SJSA1 (cell line): ENCODE measurements around the gene RASAL2. TPM values are rescaled to one million over a fixed set of nuclear protein-coding genes. Genes with fewer than 3 reads are reported as not detected.

Experiments
- DNase-seq, 2 experiments: peaks; one replicate each; pipeline ENCODE4 v3.0.0-alpha.2; 2015 to 2020; ENCODE audit warnings: low spot score in 2 of 2, low read depth in 1 of 2
- H3K27ac ChIP-seq: fragments of 250-450 bp; sonication (Bioruptor Pico); 2 replicates; pipeline ENCODE4 v1.5.1; 2020; ENCODE audit warnings: mild to moderate bottlenecking, moderate library complexity
- H3K27me3 ChIP-seq: fragments of 250-450 bp; sonication (Bioruptor Pico); replicated peaks from 2 replicates; pipeline ENCODE4 v1.5.1; 2020; ENCODE audit warnings: mild to moderate bottlenecking, moderate library complexity
- H3K36me3 ChIP-seq: fragments of 250-450 bp; sonication (Bioruptor Pico); 2 replicates; pipeline ENCODE4 v1.5.1; 2020; ENCODE audit warnings: mild to moderate bottlenecking
- H3K4me1 ChIP-seq: fragments of 250-450 bp; sonication (Bioruptor Pico); replicated peaks from 2 replicates; pipeline ENCODE4 v1.6.1; 2021; ENCODE audit warnings: mild to moderate bottlenecking
- H3K4me3 ChIP-seq: fragments of 250-450 bp; sonication (Bioruptor Pico); 2 replicates; pipeline ENCODE4 v1.5.1; 2020; ENCODE audit warnings: mild to moderate bottlenecking
- H3K9me3 ChIP-seq: fragments of 250-450 bp; sonication (Bioruptor Pico); replicated peaks from 2 replicates; pipeline ENCODE4 v1.5.1; 2020; ENCODE audit warnings: mild to moderate bottlenecking
- total RNA-seq: library from RNA; depleted of rRNA; stranded (reverse); fragments of >200 nt; shearing (Covaris generic); gene quantifications from 2 replicates; pipeline ENCODE4 v1.2.3, GENCODE V29; 2014

RASAL2 gene
- total RNA-seq, 1 experiment from 2014 or later = 25.4 TPM

- no peak overlapping the region for H3K27ac ChIP-seq
Measured at GRCh38 chr1:178484698-178485225, 390.9 kb downstream of the RASAL2 start.

DNA sequence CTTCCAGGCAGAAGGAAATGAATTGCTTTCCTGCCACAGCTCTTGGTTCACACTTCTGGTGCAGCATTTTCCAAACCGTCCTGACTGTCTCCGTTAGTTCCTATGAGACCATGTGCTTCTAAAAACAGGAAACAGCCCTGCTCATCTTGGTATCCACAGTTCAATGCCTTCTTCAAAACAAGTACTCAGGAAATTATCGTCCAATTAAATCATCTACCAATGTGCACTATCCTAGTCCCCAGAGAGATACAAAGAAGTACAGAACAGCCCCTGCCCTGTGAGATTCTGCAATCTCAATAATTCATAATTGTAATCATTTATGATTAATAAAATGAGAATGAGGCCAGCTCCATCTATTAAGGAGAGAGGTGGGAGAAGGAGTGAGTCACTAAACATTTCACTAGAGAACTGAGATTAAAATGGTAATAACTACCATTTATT, 391.7 kb downstream of the RASAL2 start:
- no peak for DNase-seq

More at GRCh38 chr1:178484698-178485225, 390.9 kb downstream of the RASAL2 start:
- Histone ChIP-seq H3K9me3 (no peaks in the 10 kb centered on the region), H3K4me3 (no peak overlapping the region), H3K36me3 (peaks cover 3% of the 10 kb centered on the region; the same call in 1 of the 2 replicates), H3K27me3 (no peaks in the 10 kb centered on the region), H3K4me1 (no peaks in the 10 kb centered on the region)
- DNase-seq = no peak

DNA sequence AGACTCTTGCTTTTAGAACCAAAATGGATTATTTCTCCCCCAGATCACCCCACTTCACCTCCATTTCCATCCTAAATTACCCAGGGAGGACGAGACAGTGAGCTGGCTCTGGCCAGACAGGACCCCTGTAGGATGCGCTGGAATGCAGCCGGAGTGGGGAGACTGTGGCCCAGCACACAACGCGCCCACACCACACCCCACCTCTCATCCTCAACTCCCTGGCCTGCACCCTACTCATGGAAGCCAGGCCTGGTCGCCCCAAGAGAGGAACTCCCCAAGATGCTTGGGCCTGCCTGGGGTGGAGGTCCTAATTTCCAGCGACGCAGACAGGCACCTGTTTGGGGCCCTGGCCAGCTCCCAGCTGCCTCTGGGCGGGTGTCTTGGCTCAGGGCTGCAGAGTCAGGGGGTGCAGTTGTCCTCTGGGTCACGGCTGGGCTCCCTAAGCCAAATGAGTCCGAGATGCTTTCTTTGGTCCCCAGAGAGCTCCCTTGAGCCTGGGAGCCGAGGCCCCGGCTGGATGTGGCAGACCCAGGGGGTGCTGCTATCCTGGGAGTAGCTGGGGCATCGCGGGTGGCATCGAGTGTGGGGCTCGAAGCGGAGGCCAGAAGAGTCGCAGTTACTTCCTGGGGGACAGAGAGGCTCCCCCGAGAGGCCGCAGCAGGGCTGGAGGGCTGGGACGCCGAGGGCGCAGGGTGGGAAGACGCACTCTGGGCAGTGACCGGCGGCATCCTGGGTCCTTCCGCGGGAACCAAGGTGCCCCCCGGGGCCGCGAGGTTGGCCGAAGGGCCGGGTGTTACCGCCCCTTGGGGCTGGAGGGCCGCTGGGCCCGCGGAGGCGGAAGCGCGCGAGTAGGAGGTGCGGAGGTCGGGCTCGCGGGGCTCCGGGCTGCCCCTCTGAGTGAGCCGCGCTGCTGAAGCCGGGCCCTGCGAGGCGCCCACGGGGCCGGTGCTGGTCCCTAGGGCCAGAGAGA, 392.5 kb downstream of the RASAL2 start:
- Histone ChIP-seq H3K4me3 (no peak overlapping the region), H3K4me1 (no peaks in the 10 kb centered on the region), H3K9me3 (no peaks in the 10 kb centered on the region), H3K27me3 (no peaks in the 10 kb centered on the region), H3K36me3 (no peaks in the 10 kb centered on the region), H3K27ac (no peak overlapping the region)
- no peak for DNase-seq

More for the DNA sequence above, 391.7 kb downstream of the RASAL2 start:
- Histone ChIP-seq H3K36me3 (no peaks in the 10 kb centered on the region), H3K4me1 (no peaks in the 10 kb centered on the region), H3K27me3 (no peaks in the 10 kb centered on the region), H3K27ac (no peak overlapping the region), H3K9me3 (no peaks in the 10 kb centered on the region), H3K4me3 (no peak overlapping the region)

DNA sequence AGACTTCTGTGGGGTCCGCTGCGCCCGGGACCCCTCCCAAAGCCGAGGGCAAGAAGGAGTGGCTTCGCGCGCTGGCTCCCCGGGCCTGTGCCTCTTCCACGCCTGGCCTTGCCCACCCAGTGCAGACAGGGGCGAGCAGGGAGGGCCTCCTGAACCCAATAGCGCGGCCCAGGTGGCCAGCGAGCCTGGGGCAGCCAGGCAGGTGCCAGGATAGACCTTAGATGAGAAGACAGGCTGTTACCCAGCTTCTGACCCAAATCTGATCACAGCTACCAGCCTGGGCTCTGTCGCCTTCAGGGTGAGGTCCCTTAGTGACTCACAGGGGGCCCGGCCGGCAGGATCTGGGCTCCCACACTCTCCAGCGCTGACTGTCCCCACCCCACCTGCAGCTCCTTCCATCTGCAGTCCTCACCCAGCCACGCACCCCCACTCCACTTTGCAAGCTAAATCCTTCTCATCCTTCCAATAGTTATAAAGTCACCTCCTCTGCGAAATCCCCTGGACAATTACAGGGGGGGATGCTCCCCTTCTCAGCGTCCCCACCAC, 393.2 kb downstream of the RASAL2 start:
- DNase-seq = no peak
- no peaks in the 10 kb centered on the region for H3K36me3 ChIP-seq
- H3K4me1 ChIP-seq = no peaks in the 10 kb centered on the region
- no peaks in the 10 kb centered on the region for H3K9me3 ChIP-seq
- H3K27me3 ChIP-seq = no peaks in the 10 kb centered on the region
- H3K27ac ChIP-seq = no peak overlapping the region
- H3K4me3 ChIP-seq = no peak overlapping the region

DNA sequence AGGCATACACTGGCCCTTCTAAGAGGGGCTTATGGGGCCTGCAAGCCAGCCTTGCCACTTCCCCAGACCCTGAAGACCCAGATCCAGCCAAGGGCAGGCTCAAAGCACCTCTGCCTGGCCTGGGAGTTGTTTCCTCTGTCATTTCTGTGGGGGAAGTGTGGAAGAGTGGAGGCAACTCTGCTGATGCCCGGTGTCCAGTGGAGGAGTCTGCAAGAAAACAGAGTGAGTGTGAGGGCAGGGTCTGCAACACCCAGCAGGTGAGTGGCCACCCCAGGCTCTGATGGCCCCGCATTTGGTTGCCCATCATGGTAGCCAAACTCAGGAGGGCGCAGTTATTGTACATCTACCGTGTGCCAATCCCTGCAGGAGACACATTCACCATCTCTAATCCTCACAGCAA, 394.5 kb downstream of the RASAL2 start:
- no peak for DNase-seq
- Histone ChIP-seq H3K4me1 (no peaks in the 10 kb centered on the region), H3K4me3 (no peak overlapping the region), H3K36me3 (no peaks in the 10 kb centered on the region), H3K27ac (no peak overlapping the region), H3K9me3 (no peaks in the 10 kb centered on the region), H3K27me3 (no peaks in the 10 kb centered on the region)

- Histone ChIP-seq H3K27ac (no peak overlapping the region), H3K4me3 (no peak overlapping the region), H3K9me3 (no peaks in the 10 kb centered on the region), H3K36me3 (no peaks in the 10 kb centered on the region), H3K27me3 (no peaks in the 10 kb centered on the region), H3K4me1 (no peaks in the 10 kb centered on the region)
- DNase-seq = no peak
Measured at GRCh38 chr1:178489399-178489798, 395.5 kb downstream of the RASAL2 start.

DNA sequence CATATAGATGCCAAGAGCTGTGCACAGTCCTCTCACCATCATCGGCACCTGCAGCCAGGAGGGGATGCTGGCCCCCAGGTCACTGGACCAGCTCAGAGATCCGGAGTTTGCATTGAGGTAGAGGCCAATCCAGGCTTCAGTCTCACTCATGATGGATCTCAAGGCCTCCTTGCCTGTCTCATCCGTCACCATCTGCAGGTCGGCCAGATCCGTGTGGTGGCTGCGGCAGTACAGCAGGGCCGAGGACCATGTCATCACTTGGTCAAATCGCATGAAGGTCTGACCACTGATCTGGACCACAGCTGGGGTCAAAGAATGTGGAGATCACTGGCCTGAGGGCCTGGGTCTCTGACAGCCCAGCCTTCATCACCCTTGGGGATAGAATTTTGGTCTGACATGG, 396.2 kb downstream of the RASAL2 start:
- Histone ChIP-seq H3K4me1 (no peaks in the 10 kb centered on the region), H3K36me3 (no peaks in the 10 kb centered on the region), H3K4me3 (no peak overlapping the region), H3K9me3 (no peaks in the 10 kb centered on the region), H3K27ac (no peak overlapping the region), H3K27me3 (no peaks in the 10 kb centered on the region)
- no peak for DNase-seq

DNA sequence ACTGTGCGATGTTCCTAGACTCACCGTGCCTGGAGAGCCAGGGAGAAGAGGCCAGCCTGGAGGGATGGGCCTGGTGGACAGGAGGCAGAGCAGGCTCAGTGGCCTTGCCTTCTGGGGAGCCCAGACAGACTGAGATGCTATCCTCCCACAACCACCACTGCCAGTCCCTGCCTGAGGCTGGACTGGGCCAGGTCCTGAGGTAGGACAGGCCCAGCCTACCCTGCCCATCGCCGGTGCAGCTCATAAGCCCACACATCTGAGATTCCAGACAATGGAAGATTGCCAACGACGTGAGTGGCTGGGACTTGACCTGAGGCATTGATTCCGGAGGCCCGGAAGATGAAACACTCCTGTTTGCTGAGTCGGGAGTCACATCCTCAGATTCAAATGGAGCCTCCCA, 397.1 kb downstream of the RASAL2 start:
- H3K9me3 ChIP-seq = no peaks in the 10 kb centered on the region
- no peak overlapping the region for H3K4me3 ChIP-seq
- DNase-seq = no peak
- no peaks in the 10 kb centered on the region for H3K36me3 ChIP-seq
- no peaks in the 10 kb centered on the region for H3K4me1 ChIP-seq
- H3K27ac ChIP-seq = no peak overlapping the region
- no peaks in the 10 kb centered on the region for H3K27me3 ChIP-seq

GRCh38 chr1:178491721-178492120, 397.8 kb downstream of the RASAL2 start:
- H3K9me3 ChIP-seq = no peaks in the 10 kb centered on the region
- H3K4me3 ChIP-seq = no peak overlapping the region
- DNase-seq = no peak
- no peaks in the 10 kb centered on the region for H3K4me1 ChIP-seq
- no peaks in the 10 kb centered on the region for H3K36me3 ChIP-seq
- H3K27ac ChIP-seq = no peak overlapping the region
- no peaks in the 10 kb centered on the region for H3K27me3 ChIP-seq

DNA sequence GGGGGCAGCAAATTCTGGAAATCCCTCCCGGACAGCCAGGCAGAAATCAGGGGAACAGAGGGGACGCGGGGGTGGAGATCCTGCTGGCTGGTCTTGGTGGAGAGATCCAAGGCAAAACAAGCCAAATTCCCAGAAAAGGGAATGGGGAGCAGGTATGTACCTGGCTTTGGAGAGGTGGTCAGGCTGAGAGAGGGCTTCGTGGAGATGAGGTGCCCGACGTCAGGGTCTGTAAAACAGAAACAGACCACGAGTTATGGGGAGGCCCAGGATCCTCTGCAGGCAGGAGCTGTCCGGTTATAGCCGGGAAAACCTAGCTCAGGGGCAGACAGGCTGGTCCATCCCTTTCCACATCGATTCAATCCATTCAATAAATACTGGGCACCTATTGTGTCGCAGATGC, 398.4 kb downstream of the RASAL2 start:
- H3K9me3 ChIP-seq = no peaks in the 10 kb centered on the region
- no peaks in the 10 kb centered on the region for H3K36me3 ChIP-seq
- no peak overlapping the region for H3K4me3 ChIP-seq
- no peaks in the 10 kb centered on the region for H3K4me1 ChIP-seq
- no peak for DNase-seq
- H3K27me3 ChIP-seq = no peaks in the 10 kb centered on the region
- no peak overlapping the region for H3K27ac ChIP-seq

DNA sequence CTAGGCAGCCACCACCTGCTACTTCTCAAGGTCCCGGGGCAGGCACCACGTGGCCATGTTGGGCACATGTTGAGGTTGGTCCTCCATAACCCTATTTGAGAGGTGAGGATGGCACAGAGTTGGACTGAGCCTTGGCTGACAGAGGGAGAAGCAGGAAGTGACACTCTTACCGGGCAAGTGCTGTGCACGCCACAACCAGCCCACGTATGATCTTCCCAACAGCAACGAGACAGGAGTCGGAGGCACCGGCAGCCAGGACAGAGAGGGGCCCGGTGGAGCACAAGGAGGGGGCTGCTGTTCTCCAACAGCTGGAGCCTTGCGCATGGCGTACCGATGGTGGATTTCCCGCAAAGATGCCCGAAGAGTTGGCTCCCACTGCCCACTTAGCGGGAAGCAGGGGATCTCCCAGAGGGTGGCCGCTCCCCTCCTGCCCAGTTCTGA, 399.4 kb downstream of the RASAL2 start:
- H3K27ac ChIP-seq = no peak overlapping the region
- no peak overlapping the region for H3K4me3 ChIP-seq
- no peaks in the 10 kb centered on the region for H3K27me3 ChIP-seq
- DNase-seq = no peak
- no peaks in the 10 kb centered on the region for H3K4me1 ChIP-seq
- no peaks in the 10 kb centered on the region for H3K9me3 ChIP-seq
- no peaks in the 10 kb centered on the region for H3K36me3 ChIP-seq

DNA sequence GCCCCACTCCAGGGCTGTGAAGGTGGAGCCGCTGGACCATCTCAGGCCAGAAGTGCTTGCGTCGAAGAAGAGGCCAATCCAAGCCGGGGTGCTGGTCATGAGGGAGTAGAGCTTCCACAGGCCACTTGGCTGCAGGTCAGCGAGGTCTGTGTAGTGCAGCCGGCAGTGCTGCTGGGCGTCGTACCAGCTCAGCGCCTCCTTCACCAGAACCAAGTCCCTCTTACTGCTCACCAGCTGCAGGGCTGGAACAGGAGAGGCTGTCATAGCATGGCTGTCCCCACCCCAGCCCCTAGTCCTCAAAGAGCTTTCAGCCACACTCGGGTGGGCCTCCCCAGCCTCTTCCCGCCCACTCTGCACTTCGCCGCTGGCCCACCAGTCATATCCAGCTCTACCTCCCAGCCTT, 400.7 kb downstream of the RASAL2 start:
- H3K27ac ChIP-seq = no peak overlapping the region
- H3K36me3 ChIP-seq = no peaks in the 10 kb centered on the region
- no peaks in the 10 kb centered on the region for H3K9me3 ChIP-seq
- peak in 1 of 2 experiments; percentile 33 for DNase-seq
- H3K4me3 ChIP-seq = no peak overlapping the region
- H3K27me3 ChIP-seq = no peaks in the 10 kb centered on the region
- no peaks in the 10 kb centered on the region for H3K4me1 ChIP-seq

- no peak for DNase-seq
- Histone ChIP-seq H3K36me3 (no peaks in the 10 kb centered on the region), H3K27ac (no peak overlapping the region), H3K4me3 (no peak overlapping the region), H3K9me3 (no peaks in the 10 kb centered on the region), H3K27me3 (no peaks in the 10 kb centered on the region), H3K4me1 (no peaks in the 10 kb centered on the region)
Measured at GRCh38 chr1:178495158-178495557, 401.3 kb downstream of the RASAL2 start.
